HG02798 (cell line): ENCODE measurements around the gene DHX34.
"Not testable (repeated sequence)": the region's sequence is repeated elsewhere in the genome, so short reads cannot be mapped to it uniquely, and the experiment has no call there.

Experiments
- ATAC-seq: cut with Tn5 transposase; IDR thresholded peaks from one replicate; pipeline ENCODE4 v1.9.1; 2021; ENCODE audit warnings: mild to moderate bottlenecking; ENCODE audit not compliant: unreplicated experiment, poor library complexity

The DHX34 gene

DNA sequence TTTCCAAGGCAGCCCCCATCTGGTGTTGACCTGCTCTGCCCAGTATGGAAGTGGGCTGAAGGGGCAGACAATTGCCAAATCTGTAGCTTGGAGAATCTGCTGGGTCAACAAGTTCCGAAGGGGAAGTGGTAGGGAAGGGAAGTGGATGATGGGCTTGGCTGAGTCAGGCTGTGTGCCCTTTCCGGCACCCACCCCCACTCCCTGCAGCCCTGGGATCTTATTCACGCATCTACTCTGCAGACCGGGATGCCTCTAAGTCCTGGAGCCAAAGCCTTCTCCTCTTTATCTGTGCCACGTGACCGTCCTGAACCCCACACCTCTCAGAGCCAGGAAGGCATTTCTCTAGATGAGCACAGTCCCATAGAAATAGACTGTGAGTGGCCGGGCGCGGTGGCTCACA, 24.6 kb upstream of the DHX34 start:
- ATAC-seq: no peak

- ATAC-seq: no peak
Measured at GRCh38 chr19:47330466-47330869, 18.6 kb upstream of the DHX34 start.

DNA sequence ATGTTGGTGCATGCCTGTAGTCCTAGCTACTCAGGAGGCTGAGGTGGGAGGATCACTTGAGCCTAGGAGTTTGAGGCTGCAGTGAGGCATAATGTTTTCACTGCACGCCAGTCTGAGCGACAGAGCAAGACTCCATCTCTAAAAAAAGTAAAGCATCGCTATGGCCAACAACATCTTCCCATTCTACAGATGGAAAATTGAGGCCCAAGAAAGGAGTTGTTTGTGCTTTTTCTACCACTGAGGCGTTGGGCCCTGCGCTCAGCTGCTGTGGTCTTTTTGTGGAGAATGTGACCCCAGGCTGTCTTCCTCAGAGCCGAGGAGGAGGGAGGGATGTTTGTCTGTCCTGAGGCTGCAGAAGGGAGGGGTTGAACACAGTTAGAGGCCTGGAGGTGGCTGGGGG, 17.6 kb upstream of the DHX34 start:
- ATAC-seq: no peak

GRCh38 chr19:47331931-47332547, 17.1 kb upstream of the DHX34 start, which contains the start of gene C5AR2:
Gene C5AR2 (plus strand): TSS chr19:47332175. CDS start chr19:47340800, 8,625 bp downstream.
- ATAC-seq: no peak

DNA sequence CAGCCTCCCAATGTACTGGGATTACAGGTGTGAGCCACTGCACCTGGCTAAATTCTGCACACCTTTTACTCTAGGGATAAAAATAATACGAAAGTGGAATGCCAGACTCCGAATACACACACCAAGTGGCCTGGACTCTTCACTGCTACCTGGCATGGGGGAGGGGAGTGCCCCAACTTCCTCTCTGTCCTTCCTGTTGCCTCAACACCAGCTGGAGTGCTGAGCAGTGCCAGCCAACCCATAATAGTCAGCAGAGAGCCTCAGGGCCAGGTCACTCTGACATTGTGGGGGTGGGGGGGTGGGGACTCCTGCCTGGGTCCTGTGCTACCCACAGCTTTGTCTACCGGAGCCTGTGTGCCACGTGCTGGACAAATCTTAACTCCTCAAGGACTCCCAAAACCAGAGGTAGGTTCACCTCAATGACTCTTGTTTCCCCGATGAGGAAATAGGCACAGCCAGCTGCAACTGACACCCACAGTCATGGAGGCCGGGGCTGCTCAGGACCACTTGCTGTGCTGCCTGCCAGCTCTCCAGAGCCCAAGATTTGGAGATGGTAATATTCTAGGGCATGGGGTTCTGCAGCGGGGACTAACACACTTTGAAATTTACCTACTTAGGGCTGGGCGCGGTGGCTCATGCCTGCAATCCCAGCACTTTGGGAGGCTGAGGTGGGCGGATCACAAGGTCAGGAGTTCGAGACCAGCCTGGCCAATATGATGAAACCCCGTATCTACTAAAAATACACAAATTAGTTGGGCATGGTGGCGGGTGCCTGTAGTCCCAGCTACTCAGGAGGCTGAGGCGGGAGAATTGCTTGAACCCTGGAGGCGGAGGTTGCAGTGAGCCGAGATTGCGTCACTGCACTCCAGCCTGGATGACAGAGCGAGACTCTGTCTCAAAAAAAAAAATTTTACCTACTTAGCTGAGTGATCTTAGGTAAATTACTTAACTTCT, 12.1 kb upstream of the DHX34 start:
- ATAC-seq: not testable (repeated sequence)

DNA sequence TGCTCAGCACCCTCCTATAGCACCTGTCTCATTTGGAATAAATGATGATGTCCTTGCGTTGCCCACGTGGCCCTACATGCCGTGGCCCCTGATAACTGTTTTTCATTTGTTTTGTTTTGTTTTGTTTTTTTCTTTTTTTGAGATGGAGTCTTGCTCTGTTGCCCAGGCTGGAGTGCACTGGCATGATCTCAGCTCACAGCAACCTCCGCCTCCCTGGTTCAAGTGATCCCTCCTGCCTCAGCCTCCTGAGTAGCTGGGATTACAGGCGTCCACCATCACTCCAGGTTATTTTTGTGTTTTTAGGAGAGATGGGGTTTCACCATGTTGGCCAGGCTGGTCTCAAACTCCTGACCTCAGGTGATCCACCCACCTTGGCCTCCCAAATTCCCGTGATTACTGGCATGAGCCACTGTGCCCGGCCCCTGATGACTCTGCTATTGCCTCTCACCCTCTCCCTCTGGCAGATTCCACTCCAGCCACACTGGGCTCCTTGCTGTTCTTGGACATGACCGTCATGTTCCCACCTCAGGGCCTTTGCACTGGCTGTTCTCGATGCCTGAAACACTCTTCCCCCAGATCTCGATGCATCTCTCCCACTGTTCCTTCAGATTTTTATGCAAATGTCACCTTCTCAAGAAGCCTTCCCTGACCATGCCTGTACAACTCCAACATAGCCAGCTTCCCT, 9.8 kb upstream of the DHX34 start:
- no peak for ATAC-seq

GRCh38 chr19:47340477-47341208, 8.5 kb upstream of the DHX34 start:
- no peak for ATAC-seq

DNA sequence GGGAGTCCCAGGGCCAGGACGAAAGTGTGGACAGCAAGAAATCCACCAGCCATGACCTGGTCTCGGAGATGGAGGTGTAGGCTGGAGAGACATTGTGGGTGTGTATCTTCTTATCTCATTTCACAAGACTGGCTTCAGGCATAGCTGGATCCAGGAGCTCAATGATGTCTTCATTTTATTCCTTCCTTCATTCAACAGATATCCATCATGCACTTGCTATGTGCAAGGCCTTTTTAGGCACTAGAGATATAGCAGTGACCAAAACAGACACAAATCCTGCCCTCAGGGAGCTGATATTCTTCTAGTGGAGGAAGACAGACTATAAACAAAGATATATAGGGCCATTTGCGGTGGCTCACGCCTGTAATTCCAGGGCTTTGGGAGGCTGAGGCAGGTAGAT, 7.4 kb upstream of the DHX34 start:
- ATAC-seq: no peak

DNA sequence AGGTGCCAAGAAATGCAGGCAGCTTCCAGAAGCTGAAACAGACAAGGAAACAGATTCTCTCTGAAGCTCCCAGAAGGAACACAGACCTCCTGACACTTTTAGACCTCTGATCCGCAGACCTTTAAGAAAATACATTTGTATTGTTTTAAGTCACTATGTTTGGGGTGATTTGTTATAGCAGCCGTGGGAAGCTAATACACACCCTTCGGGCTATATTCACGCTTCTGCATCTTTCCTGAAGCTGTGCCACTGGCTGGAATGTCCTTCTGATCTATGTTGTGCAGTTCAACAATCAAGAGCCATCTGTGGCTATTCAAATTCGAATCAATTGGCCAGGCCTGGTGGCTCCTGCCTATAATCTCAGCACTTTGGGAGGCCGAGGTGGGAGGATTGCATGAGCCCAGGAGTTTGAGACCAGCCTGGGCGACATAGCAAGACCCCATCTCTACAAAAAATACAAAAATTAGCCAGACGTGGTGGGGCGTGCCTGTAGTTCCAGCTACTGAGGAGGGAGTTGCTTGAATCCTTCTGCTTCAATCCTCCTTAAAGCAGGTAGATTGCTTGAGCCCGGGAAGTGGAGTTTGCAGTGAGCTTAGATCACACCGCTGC, 5.8 kb upstream of the DHX34 start:
- no peak for ATAC-seq

DNA sequence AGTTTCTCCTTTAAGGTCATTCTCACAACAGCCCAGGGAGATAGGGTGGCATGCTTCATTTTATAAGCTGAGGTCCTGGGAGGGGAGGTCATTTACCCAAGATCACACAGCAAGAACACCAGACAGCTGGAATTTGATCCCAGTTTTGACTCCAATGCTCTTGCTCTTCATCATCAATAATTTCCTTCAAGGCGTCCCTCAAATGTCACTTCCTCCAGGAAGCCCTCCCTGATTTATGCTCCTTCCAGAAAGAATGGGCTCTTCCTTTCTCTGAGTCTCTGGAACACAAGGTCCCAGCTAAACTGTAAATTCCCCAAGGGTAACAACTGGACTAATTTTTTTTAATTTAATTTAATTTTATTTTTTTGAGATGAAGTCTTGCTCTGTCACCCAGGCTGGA, 4.7 kb upstream of the DHX34 start:
- ATAC-seq: no peak

- not testable (repeated sequence) for ATAC-seq
Measured at GRCh38 chr19:47346024-47346423, 3.1 kb upstream of the DHX34 start.

GRCh38 chr19:47350630-47351029, 1.5 kb downstream of the DHX34 start:
- no peak for ATAC-seq

- no peak for ATAC-seq
Measured at GRCh38 chr19:47351548-47351947, 2.4 kb downstream of the DHX34 start.

GRCh38 chr19:47352095-47352494, 3.0 kb downstream of the DHX34 start:
- no peak for ATAC-seq

DNA sequence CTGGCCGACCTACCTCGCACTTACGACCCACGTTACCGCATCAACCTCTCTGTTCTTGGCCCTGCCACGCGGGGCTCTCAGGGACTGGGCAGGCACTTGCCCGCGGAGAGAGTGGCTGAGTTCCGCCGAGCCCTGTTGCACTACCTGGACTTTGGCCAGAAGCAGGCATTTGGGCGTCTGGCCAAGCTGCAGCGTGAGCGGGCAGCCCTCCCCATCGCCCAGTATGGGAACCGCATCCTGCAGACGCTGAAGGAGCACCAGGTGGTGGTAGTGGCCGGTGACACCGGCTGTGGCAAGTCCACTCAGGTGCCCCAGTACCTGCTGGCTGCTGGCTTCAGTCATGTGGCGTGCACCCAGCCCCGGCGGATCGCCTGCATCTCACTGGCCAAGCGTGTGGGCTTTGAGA, 4.2 kb downstream of the DHX34 start:
- no peak for ATAC-seq

GRCh38 chr19:47356900-47357299, 7.8 kb downstream of the DHX34 start:
- ATAC-seq: no peak

GRCh38 chr19:47357788-47358680, 8.9 kb downstream of the DHX34 start:
- no peak for ATAC-seq

- no peak for ATAC-seq
Measured at GRCh38 chr19:47358936-47359335, 9.8 kb downstream of the DHX34 start.

- ATAC-seq: no peak
Measured at GRCh38 chr19:47362321-47362720, 13.2 kb downstream of the DHX34 start.
